GM19099 (cell line): ENCODE measurements around the gene CADM1.

ENCODE experiments used
- POLR2A ChIP-seq: IDR thresholded peaks from 3 replicates; pipeline ENCODE4 v1.6.1; 2011; ENCODE audit warnings: low read depth; ENCODE audit not compliant: insufficient read length; ENCODE audit errors: extremely low read depth

Gene CADM1

GRCh38 chr11:115269191-115269950 is 234.8 kb downstream of the CADM1 start:
- no peak for TF ChIP-seq POLR2A

GRCh38 chr11:115267871-115268270 is 236.3 kb downstream of the CADM1 start:
- no peak for TF ChIP-seq POLR2A

DNA sequence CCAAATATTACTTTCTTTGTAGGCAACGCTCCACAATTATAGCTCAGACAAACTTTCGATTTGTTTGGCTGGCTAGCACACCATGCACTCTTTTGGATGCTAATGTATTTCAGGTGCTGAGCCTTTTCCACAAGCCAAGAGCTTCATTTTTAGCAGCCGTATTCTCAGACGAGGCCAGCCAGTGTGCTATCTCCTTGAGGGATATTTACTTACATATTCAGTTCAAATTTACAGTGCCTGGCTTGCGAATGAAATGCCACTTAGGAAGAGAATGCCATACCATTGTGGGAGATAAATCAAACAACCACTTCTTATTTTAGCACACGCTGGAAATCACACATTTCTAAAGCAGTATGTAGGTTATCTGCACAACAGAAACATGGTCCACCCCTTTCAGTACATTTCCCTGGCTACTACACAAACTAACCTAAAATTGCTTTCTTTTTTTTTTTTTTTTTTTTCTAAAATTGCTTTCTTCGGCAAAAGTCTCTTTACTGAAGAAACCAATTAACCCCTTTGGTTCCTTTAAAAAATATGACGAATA is 236.9 kb downstream of the CADM1 start:
- no peak for TF ChIP-seq POLR2A

GRCh38 chr11:115266066-115266639 is 238.1 kb downstream of the CADM1 start:
- no peak for TF ChIP-seq POLR2A

DNA sequence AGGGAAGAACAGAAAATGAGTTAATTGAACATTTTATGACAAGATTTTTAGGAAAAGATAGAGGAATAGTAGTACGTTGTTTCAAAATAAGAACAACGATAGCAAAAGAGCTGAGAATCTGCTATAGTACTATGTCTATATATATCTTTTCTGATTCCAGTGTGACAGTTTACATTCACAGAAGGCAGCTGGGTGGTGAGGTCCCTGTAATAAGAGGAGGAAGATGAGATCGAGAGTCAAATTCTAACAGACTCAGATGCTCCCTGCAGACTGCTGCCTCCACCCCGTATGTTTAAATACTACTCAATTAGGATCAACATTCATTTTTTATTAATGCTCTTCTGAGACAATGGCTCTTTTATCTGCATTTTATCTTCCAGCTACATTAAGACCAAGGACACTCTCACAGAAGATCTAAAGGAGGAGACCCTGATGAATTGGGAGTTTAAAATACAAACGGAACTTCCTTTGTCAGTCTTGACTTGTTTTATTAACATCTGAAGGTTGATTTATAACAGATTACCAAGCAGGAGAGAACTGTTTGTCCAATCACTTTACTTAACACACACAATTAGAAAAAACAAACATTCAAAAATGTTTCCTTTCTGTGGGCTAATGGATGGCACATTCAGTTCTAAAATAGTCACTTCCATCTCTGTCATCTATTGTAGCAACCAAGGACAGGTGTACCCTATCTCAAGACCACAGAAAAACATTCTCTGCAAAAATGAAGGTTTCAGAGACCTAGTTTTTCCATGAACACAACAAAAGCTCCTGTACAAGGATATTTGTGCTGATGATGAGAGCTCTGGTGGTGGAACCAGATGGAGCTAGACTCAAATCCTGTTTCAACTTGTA is 240.2 kb downstream of the CADM1 start:
- no peak for TF ChIP-seq POLR2A

DNA sequence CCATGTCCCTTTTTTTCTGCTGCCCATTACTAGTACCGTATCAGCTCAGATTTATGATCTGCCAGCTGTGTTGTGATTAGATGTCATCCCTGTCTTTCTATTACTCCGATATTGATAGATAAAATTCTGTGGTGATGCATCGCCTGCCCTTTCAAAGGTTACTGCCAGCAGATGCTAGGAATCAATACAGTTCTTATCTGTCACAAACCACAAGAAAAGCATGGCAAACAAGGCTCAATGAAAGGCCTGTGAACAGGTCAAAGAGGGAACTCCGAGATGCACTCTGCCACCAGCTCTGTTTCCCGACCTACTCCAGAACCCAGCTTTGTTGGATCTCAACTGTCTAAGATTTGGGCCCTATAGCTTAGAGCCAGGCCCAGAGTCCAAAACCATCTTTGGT is 246.0 kb downstream of the CADM1 start:
- no peak for TF ChIP-seq POLR2A

GRCh38 chr11:115257678-115258077 is 246.5 kb downstream of the CADM1 start:
- no peak for TF ChIP-seq POLR2A

- TF ChIP-seq POLR2A = no peak
These were observed 246.9 kb downstream of the CADM1 start for GRCh38 chr11:115257270-115257669.

DNA sequence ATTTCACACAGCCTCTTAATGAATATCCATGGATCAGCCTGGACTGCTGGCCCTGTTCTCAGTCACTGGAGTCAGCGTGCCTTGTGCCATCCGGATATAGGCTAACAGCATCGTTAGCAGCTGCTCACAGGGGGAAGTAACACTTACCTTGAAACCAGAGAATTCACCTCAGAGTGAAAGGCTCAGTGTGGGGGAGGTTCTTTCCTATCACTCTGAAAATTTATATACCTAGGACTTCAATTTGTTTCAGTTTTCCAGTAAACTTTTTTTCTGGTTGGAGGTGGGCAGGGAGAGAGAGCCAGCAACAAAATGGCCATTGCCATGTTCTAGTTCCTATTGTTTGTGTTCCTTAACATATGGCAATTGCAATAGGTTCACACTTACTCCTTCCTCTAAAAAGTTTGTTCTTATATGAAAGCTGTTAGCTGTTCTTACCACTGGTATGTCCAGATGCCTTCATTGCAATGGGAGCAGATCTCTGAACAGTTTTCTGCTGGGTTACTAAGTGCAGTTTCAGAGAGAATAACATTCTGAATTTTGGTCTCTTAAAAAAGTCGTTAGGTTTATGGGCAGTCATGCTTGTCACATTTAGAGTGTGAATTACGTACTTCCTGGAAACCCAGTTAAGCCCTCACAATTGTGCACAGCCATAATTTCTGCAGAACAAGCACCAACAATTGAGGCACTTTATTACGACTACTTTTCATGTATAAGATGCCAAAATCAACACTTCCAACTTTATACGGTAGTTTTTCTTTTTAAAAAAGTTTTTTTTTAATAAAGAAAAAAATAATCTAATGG is 247.6 kb downstream of the CADM1 start:
- TF ChIP-seq POLR2A = no peak

DNA sequence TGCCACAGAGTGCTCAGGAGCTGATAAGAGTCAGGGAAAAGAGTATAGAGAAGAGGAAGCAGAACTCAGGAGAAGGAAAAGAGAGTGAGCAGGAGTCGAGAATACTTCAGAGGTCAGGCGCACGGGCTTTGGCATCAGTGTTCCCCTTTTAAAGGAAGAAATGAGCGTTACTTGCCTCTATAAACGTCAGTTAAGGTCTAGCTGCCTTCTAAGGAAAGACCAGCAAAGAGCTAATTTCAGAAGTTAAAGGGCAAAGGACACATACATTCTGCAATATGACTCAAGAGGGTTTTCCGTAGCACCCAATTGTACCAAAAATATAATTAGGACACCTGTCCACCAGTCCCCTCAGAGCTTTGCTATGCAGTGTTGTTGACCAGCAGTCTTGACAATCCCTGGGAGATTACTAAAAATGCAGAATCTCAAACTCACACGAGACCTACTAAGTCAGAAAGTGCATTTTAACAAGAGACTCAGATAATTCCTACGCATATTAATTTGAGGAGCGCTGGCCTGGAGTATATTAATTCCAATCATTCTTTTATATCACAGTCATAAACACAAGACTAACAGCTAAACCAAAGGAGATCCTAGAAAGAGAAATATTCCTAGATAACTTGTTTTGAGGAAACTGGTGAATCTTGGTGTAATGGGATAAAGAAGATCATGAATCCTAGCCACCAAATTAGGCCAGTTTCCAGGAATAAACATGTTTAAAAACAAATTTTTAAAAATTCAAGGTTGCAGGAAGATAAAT is 249.0 kb downstream of the CADM1 start:
- TF ChIP-seq POLR2A = no peak

DNA sequence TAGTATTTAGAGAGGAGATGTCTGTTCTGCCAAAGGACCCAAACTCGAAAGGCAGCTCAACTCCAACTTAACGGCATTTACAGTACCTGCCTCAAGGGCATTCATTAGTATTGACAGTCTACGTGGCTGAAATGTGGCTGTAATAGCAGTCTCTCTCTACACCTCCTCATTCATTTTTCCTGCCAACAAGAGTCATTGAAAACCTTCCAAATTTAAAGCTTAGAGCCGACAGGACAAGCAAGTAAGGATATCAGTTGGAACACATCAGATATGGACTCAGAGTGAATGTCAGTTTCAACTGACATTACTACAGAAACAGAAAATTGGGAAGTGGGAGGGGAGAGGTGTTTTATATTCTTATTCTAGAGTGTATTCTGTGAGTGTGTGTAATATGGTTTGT is 253.1 kb downstream of the CADM1 start:
- no peak for TF ChIP-seq POLR2A

DNA sequence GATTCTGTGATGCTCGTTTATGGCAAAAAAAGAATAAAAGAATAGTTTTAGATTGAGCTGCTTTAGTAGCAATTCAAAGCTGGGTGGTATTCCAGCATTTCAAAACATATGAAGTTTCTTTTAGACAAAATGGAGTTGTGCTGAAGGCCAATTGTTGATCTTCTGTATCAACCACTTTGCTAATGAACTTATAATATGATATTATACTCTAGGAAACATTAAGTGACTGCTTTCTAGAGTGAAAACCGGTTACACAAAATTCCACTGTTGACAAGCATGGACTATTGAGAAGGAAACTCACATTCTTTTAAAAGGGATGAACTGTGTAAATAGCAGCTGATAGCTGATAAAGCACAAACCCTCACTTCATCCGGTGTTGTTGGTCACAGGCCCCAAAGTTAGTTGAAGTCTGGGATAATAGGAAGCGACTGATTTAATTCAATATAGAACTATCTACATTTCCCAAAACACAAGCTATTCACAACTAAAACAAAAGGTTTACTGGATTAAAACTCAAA is 255.1 kb downstream of the CADM1 start:
- TF ChIP-seq POLR2A = no peak

GRCh38 chr11:115247953-115248352 is 256.3 kb downstream of the CADM1 start:
- TF ChIP-seq POLR2A = no peak

DNA sequence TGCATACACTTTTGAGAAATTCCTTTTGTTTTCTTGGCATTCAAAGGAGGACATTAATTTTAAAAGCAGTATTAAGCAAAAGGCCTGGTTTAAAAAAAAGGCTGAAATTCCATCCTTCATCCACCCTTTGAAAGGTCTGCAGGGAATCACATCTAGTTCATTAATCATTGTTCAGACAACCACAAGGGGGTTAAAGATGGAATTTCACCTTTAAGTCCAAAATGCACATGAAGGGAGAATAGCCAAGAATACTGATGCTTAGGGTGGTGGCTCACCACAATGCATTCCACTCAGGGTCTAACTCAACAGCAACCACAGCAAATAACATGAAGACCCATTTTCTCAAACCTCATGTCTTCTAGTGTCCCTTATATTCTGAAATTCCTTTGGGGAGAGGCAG is 256.9 kb downstream of the CADM1 start:
- no peak for TF ChIP-seq POLR2A
